GM23338 (cell line): ENCODE data around the gene UBL5. TPM values are rescaled to one million over a fixed set of nuclear protein-coding genes. Genes with fewer than 3 reads are reported as not detected.

Experiments used
- ATAC-seq: fragments of 200-7000 bp; cut with Tn5 transposase; 3 replicates; pipeline ENCODE4 v1.9.1; 2020
- DNase-seq: peaks from one replicate; pipeline ENCODE4 v3.0.0-alpha.2; 2015; ENCODE audit warnings: low spot score
- H2AFZ ChIP-seq: fragments of 200-600 bp; sonication (generic); 2 replicates; pipeline ENCODE4 v1.8.0; 2016; ENCODE audit warnings: antibody characterized with exemption, mild to moderate bottlenecking, moderate library complexity
- H3F3A ChIP-seq: fragments of 200-600 bp; sonication (generic); replicated peaks from 2 replicates; pipeline ENCODE4 v1.8.0; 2017; ENCODE audit warnings: antibody characterized with exemption, mixed run types, low read depth
- H3K27ac ChIP-seq: fragments of 200-600 bp; sonication (generic); 2 replicates; pipeline ENCODE4 v1.6.1; 2016; ENCODE audit warnings: low read depth
- H3K27me3 ChIP-seq: fragments of 200-600 bp; sonication (generic); 2 replicates; pipeline ENCODE4 v1.8.0; 2016; ENCODE audit warnings: mild to moderate bottlenecking, mixed run types, moderate library complexity; ENCODE audit not compliant: insufficient read depth
- H3K36me3 ChIP-seq: fragments of 200-600 bp; sonication (generic); 2 replicates; pipeline ENCODE4 v1.8.0; 2016; ENCODE audit warnings: mild to moderate bottlenecking; ENCODE audit not compliant: insufficient read depth
- H3K4me1 ChIP-seq: fragments of 200-600 bp; sonication (generic); 2 replicates; pipeline ENCODE4 v1.8.0; 2016; ENCODE audit warnings: mild to moderate bottlenecking, moderate library complexity; ENCODE audit not compliant: insufficient read depth
- H3K4me2 ChIP-seq: fragments of 200-600 bp; sonication (generic); 2 replicates; pipeline ENCODE4 v1.7.1; 2017; ENCODE audit warnings: mixed run types
- H3K4me3 ChIP-seq: fragments of 200-600 bp; sonication (generic); 2 replicates; pipeline ENCODE4 v1.6.1; 2016; ENCODE audit warnings: mixed run types
- H3K79me2 ChIP-seq: fragments of 200-600 bp; sonication (generic); replicated peaks from 2 replicates; pipeline ENCODE4 v1.8.0; 2017; ENCODE audit warnings: mild to moderate bottlenecking; ENCODE audit not compliant: insufficient read depth
- H3K9me2 ChIP-seq: fragments of 200-600 bp; sonication (generic); 2 replicates; pipeline ENCODE4 v1.8.0; 2017; ENCODE audit not compliant: insufficient read depth
- H4K20me1 ChIP-seq: fragments of 200-600 bp; sonication (generic); replicated peaks from 2 replicates; pipeline ENCODE4 v1.8.0; 2017; ENCODE audit warnings: mild to moderate bottlenecking; ENCODE audit not compliant: insufficient read depth
- H3K27ac Mint-ChIP-seq: 2 replicates; pipeline ENCODE4 v1.8.0; 2020; ENCODE audit warnings: inconsistent platforms, mild to moderate bottlenecking, moderate library complexity, mixed read lengths
- H3K27me3 Mint-ChIP-seq: 3 replicates; pipeline ENCODE4 v1.8.0; 2022; ENCODE audit warnings: low read depth, mild to moderate bottlenecking, moderate library complexity, mixed read lengths, inconsistent platforms; ENCODE audit not compliant: insufficient read depth, poor library complexity
- H3K36me3 Mint-ChIP-seq: 3 replicates; pipeline ENCODE4 v1.8.0; 2021; ENCODE audit warnings: low read depth, mild to moderate bottlenecking, inconsistent platforms, moderate library complexity, mixed read lengths
- H3K4me1 Mint-ChIP-seq: 3 replicates; pipeline ENCODE4 v1.8.0; 2020; ENCODE audit warnings: mild to moderate bottlenecking, inconsistent platforms, mixed read lengths
- H3K4me3 Mint-ChIP-seq: 3 replicates; pipeline ENCODE4 v1.8.0; 2021; ENCODE audit warnings: moderate library complexity, mild to moderate bottlenecking, inconsistent platforms, mixed read lengths
- H3K9me3 Mint-ChIP-seq: 3 replicates; pipeline ENCODE4 v1.8.0; 2020; ENCODE audit warnings: moderate library complexity, mild to moderate bottlenecking, inconsistent platforms, mixed read lengths
- EZH2 ChIP-seq: fragments of 200-600 bp; sonication (generic); IDR thresholded peaks from one replicate; pipeline ENCODE4 v1.8.0; 2017; ENCODE audit warnings: antibody characterized with exemption, mild to moderate bottlenecking, low read depth; ENCODE audit not compliant: unreplicated experiment
- JUNB ChIP-seq: IDR thresholded peaks from one replicate; pipeline ENCODE4 v1.6.1; 2016; ENCODE audit warnings: antibody characterized with exemption; ENCODE audit not compliant: unreplicated experiment
- POLR2AphosphoS5 ChIP-seq: IDR thresholded peaks from 2 replicates; pipeline ENCODE4 v1.6.1; 2016; ENCODE audit warnings: antibody characterized with exemption, low read depth
- STAT1 ChIP-seq: IDR thresholded peaks from one replicate; pipeline ENCODE4 v1.6.1; 2016; ENCODE audit warnings: antibody characterized with exemption; ENCODE audit not compliant: unreplicated experiment
- ZNF114 ChIP-seq: fragments of 250-450 bp; sonication (Bioruptor Pico); IDR thresholded peaks from 2 replicates; pipeline ENCODE4 v1.5.0; 2020; ENCODE audit warnings: mild to moderate bottlenecking, moderate library complexity
- ZNF331 ChIP-seq: fragments of 250-450 bp; sonication (Bioruptor Pico); IDR thresholded peaks from 2 replicates; pipeline ENCODE4 v1.5.0; 2020; ENCODE audit warnings: low read depth, mild to moderate bottlenecking, moderate library complexity
- ZNF462 ChIP-seq: fragments of 250-450 bp; sonication (Bioruptor Pico); IDR thresholded peaks from 2 replicates; pipeline ENCODE4 v1.5.0; 2020; ENCODE audit warnings: mild to moderate bottlenecking, moderate library complexity
- polyA plus RNA-seq: library from polyadenylated mRNA; unstranded; fragments of >200 nt; fragmentation: Nextera tagmentation; extraction: Ambion mirVana; gene quantifications from 2 replicates; pipeline ENCODE4 v1.2.1, GENCODE V29; 2016
- total RNA-seq: library from RNA; depleted of rRNA; stranded (reverse); fragments of >200 nt; shearing (Covaris generic); gene quantifications from 2 replicates; pipeline ENCODE4 v1.2.3, GENCODE V29; 2014

Gene UBL5
- total and polyA plus RNA-seq, 2 experiments from 2014 or later, result 304 to 1,371 TPM

DNA sequence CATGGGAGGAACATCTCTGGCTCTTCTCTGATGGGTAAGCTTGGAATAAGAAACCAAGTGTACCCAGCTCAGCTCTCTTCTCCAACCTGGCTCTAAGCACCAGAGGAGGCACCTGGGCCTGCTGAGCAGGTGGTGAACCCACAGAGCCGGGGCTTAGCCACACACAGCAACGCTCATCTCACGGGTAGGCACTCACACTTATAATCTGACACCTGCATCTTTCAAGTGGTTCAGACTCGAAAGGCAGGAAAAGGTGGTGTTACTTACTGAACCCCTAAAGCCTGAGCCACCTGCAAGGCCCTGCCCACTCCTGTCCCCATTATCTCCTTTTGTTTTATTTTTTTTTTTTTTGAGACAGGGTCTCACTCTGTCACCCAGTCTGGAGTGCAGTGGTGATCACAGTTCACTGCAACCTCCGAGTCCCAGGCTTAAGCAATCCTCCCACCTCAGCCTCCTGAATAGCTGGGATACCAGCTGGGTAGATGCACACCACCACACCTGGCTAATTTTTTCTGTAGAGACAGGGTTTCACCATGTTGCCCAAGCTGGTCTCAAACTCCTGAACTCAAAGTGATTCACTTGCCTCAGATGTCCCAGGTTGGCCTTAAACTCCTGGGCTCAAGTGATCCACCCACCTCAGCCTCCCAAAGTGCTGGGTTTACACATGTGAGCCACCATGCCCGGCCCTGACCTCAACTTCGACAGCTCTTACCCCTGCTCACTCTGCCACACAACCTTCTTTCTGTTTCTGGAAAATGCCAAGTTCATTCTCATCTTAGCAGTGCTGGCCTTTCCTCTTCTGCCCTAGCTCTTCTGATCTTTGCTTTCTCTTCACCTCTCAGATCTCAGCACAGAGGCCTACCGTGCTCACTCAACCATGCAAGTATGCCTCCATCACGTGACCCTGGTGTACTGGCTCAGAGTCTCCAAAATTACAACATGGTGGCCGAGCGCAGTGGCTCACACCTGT lies 18.6 kb upstream of the UBL5 start:
- Histone ChIP-seq H4K20me1 (no peaks in the 10 kb centered on the region; the same call in 1 of the 2 replicates), H2AFZ (no peak overlapping the region), H3K9me2 (no peaks in the 10 kb centered on the region), H3F3A (no peaks in the 10 kb centered on the region), H3K27ac (no peak overlapping the region), H3K4me2 (no peak overlapping the region), H3K36me3 (peaks cover 5% of the 10 kb centered on the region; the same call in 1 of the 2 replicates), H3K27me3 (no peaks in the 10 kb centered on the region), H3K4me3 (no peak overlapping the region), H3K4me1 (no peaks in the 10 kb centered on the region), H3K79me2 (peaks cover 17% of the 10 kb centered on the region)
- DNase-seq (no peak), ATAC-seq (no peak)
- Mint-ChIP-seq H3K36me3 (peaks cover 18% of the 10 kb centered on the region), H3K27me3 (no peaks in the 10 kb centered on the region), H3K27ac (no peak overlapping the region), H3K9me3 (no peaks in the 10 kb centered on the region; the same call in 2 of the 3 replicates), H3K4me1 (no peaks in the 10 kb centered on the region), H3K4me3 (no peak overlapping the region; the same call in 2 of the 3 replicates)
- TF ChIP-seq ZNF331 (CRISPR knock-in tag) (no peak), POLR2AphosphoS5 (no peak)

DNA sequence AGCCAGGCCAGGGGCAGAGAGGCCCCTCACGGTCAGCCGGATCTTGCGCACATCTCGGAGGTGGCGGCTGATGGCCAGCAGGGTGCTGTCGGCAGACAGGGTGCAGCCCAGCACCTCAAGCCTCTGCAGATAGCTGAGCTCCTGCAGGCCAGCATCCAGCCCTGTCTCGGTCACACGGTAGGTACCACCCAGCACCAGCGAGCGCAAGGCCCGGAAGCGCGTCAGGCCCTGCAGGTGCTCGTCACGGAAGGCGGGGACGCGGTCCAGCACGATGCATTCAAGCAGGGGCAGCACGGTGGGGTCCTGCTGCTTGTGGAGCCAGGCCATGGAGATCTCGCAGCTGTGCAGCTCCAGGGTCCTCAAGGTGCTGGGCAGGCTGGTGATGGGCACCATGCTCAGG lies 16.6 kb upstream of the UBL5 start:
- Histone ChIP-seq H4K20me1 (no peaks in the 10 kb centered on the region; the same call in 1 of the 2 replicates), H3K4me1 (no peaks in the 10 kb centered on the region), H3K4me2 (no peak overlapping the region), H3K79me2 (peaks cover 35% of the 10 kb centered on the region), H3K9me2 (no peaks in the 10 kb centered on the region), H3K27ac (no peak overlapping the region), H3K36me3 (peaks cover 12% of the 10 kb centered on the region; the same call in 1 of the 2 replicates), H2AFZ (no peak overlapping the region), H3K4me3 (no peak overlapping the region), H3K27me3 (no peaks in the 10 kb centered on the region), H3F3A (no peaks in the 10 kb centered on the region)
- Mint-ChIP-seq H3K27me3 (no peaks in the 10 kb centered on the region), H3K36me3 (peaks cover 35% of the 10 kb centered on the region), H3K27ac (no peak overlapping the region), H3K9me3 (peaks cover 16% of the 10 kb centered on the region; the same call in 2 of the 3 replicates), H3K4me3 (no peak overlapping the region), H3K4me1 (no peaks in the 10 kb centered on the region)
- DNase-seq, result no peak
- no peak for TF ChIP-seq STAT1
- no peak for TF ChIP-seq JUNB
- TF ChIP-seq EZH2, result no peak
- TF ChIP-seq ZNF462 (CRISPR knock-in tag), result no peak
- no peak for TF ChIP-seq ZNF114
- ATAC-seq, result no peak
